GM10266 (cell line): ENCODE data around the gene DNAAF3.

Source experiments
- DNase-seq: peaks from one replicate; pipeline ENCODE4 v3.0.0; 2012; ENCODE audit errors: extremely low spot score
- TF ChIP-seq, protein P1 (sequence below): IDR thresholded peaks from 2 replicates; pipeline ENCODE4 v1.5.1; 2012; ENCODE audit warnings: mild to moderate bottlenecking, low read depth; ENCODE audit not compliant: control insufficient read depth, insufficient read depth; ENCODE audit errors: missing control alignments

DNAAF3 gene

DNA sequence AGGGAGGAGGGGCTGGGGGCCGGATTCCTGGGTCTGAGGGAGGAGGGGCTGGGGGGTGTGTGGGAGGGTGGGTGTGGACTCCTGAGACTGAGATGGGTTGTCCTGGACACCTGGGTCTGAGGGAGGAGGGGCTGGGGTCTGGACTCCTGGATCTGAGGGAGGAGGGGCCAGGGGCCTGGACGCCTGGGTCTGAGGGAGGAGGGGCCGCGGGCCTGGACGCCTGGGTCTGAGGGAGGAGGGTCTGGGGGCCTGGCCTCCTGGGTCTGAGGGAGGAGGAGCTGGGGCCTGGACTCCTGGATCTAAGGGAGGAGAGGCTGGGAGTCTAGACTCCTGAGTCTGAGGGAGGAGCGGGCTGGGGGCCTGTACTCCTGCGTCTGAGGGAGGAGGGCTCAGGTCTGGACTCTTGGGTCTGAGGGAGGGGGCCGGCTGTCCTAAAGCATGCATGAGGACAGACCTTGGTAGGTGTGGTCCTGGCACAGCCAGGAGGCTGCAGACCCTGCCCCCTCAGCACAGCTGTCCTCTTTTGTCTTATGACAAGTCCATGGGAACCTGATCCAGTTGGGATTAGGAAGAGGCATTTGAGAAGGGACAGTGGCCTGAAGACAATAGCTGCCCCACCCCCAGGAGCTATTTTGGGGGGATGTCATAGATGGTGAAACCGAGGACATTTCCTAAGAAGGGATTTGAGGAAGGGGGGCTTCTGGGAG is 18.7 kb downstream of the DNAAF3 start:
- TF ChIP-seq, protein P1, sequence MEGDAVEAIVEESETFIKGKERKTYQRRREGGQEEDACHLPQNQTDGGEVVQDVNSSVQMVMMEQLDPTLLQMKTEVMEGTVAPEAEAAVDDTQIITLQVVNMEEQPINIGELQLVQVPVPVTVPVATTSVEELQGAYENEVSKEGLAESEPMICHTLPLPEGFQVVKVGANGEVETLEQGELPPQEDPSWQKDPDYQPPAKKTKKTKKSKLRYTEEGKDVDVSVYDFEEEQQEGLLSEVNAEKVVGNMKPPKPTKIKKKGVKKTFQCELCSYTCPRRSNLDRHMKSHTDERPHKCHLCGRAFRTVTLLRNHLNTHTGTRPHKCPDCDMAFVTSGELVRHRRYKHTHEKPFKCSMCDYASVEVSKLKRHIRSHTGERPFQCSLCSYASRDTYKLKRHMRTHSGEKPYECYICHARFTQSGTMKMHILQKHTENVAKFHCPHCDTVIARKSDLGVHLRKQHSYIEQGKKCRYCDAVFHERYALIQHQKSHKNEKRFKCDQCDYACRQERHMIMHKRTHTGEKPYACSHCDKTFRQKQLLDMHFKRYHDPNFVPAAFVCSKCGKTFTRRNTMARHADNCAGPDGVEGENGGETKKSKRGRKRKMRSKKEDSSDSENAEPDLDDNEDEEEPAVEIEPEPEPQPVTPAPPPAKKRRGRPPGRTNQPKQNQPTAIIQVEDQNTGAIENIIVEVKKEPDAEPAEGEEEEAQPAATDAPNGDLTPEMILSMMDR = no peak
- DNase-seq = no peak

DNA sequence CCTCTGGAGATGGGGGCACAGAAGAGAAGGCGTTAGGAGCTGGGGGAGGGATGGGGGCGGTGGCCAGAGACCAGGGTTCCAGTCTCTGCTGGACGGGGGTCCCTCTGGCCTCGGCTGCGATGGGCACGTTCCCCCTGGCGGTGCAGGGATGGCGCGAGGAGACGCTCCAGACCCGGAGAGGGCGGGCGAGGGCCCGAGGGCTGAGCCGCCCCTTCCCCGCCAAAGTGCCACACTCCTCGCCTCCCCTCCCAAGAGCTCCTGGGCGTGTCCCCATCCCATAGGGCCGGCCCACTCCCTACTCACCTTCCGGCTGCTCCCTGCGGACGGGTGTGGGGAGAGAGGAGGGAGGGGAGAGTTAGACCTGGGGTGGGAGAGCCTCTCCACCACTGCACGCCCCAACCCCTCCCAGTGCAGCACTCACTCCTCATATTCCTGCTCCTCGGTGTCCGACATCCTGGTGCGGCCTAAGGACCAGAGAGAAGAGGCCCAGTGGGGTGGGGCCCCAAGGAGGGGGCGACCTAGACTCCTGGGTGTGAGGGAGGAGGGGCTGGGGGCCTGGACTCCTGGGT is 19.6 kb downstream of the DNAAF3 start:
- DNase-seq = no peak
- TF ChIP-seq, protein P1 = no peak

DNA sequence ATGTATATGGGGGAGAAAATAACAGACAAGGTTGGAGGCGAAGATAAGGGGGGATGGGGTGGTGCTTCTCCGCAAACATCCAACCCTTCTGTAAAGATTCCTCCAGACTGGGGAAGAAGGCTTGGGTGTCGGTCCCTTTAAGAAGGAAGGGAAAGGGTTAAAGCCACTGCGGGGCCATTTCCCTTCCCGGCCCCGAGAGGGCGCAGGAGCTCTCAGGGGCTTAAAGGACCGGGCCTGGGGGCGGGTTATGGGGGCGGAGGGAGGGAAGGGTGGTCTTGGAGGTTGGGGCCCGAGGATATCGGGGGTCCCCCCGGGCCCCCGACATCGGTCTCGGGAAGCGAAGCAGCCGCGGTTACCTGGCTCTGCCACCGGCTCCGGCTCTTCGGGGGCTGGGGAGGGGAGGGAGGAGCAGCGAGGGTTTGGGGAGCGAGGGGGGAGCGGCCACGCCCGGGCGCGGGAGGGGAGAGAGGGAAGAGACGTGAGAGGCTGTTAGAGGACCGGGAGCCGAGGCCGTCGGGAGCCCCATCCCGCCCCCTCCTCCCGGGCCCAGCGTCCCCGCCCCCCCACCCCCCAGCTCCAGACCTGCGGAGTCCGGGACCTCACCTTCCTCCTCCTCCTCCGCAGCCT is 20.2 kb downstream of the DNAAF3 start:
- no peak for DNase-seq
- TF ChIP-seq, protein P1 = peak; percentile 55

DNA sequence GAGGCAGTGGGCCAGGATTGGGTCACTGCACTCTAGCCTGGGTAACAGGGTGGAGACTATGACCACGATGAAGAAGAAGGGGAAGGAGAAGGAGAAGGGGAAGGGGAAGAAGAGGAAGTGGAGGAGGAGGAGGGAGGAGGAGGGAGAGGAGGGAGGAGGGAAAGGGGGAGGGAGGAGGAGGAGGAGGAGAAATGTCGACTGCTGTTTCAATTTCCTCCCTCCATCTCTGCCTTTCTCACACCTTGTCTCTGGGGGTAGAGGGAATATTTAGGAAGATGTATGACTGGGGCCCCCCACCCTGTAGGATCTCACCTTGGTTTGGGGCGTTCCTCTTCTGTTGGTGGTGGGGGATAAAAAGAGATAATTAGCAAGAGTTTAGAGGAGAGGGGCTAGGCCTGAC is 21.2 kb downstream of the DNAAF3 start:
- DNase-seq = no peak
- TF ChIP-seq, protein P1 = no peak

DNA sequence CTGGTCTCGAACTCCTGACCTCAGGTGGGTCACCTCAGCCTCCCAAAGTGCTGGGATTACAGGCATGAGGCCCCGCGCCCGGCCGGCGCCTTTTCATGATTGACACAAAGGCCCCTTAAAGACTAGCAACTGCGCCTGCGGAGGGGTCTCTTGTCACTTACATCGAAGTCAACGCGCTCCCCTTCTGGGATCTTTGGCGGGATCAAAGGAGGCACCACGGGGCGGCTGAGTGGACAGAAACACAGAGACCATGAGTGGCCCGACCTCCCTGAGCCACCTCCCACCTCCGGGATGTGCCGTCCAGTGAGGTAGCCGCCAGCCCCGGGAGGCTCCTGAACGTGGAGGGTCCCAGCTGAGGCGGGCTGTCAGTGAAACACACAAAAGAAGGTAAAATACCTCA is 24.7 kb downstream of the DNAAF3 start:
- TF ChIP-seq, protein P1 = no peak
- DNase-seq = no peak

DNA sequence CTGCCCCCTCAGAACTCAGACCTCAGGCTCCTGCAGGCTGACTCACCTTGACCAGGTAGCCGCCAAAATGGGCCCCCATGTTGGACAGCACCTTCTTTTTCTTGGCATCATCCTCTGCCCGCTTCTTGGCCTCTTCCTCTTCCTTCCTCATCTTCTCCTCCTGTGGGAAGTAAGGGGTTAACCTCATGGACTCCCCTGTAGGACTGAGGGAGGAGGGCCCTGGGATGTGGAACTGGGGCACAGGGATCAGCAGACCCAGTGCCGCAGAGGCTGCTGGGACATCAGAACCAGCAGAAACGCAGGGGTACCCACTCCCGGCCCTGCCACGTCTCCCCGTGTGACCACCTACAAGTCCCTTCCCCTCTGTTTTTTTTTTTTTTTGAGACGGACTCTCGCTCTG is 28.5 kb downstream of the DNAAF3 start:
- no peak for DNase-seq
- TF ChIP-seq, protein P1 = no peak
